GM13976 (cell line): Measurements from ENCODE around the gene PUS7L.
A peak's percentile ranks its signal among the peaks of the same experiment; 100 is the strongest.
"Not testable (repeated sequence)": the region's sequence is repeated elsewhere in the genome, so short reads cannot be mapped to it uniquely, and the experiment has no call there.

Experiments
- DNase-seq: peaks from one replicate; pipeline ENCODE4 v3.0.0; 2012; ENCODE audit warnings: low spot score
- in situ Hi-C: fragments of 300-500 bp; cut with MboI; formaldehyde crosslinking; loops from one replicate; pipeline ENCODE4 v1.12.0; 2022; ENCODE audit warnings: low sequenced_read_pairs, mixed read lengths, inconsistent platforms; ENCODE audit not compliant: unreplicated experiment
- TF ChIP-seq, protein P1 (sequence below): IDR thresholded peaks from 2 replicates; pipeline ENCODE4 v1.5.1; 2012; ENCODE audit warnings: borderline replicate concordance, mild to moderate bottlenecking; ENCODE audit not compliant: insufficient read depth; ENCODE audit errors: extremely low read depth, missing control alignments, control extremely low read depth

PUS7L gene

DNA sequence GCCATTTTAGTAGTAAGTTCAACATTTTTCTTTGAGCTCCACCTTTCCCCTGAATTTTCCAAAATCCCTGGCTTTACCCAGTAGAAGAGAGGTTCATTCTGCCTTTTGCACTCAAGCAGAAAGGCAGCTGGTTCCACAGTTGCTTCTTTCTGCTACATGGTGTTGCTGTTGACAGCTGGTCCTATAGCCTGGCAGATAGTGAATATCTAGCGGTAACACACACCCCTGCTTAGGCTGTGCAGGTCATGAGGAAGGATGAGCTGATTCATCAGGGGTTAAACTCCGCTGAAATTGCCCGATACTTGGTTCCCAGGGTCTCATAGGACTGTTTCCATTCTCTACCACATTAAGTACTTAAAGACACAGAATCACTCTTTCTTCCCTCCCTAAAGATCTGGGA lies 62.4 kb downstream of the PUS7L start:
- no peak for DNase-seq
- TF ChIP-seq, protein P1, sequence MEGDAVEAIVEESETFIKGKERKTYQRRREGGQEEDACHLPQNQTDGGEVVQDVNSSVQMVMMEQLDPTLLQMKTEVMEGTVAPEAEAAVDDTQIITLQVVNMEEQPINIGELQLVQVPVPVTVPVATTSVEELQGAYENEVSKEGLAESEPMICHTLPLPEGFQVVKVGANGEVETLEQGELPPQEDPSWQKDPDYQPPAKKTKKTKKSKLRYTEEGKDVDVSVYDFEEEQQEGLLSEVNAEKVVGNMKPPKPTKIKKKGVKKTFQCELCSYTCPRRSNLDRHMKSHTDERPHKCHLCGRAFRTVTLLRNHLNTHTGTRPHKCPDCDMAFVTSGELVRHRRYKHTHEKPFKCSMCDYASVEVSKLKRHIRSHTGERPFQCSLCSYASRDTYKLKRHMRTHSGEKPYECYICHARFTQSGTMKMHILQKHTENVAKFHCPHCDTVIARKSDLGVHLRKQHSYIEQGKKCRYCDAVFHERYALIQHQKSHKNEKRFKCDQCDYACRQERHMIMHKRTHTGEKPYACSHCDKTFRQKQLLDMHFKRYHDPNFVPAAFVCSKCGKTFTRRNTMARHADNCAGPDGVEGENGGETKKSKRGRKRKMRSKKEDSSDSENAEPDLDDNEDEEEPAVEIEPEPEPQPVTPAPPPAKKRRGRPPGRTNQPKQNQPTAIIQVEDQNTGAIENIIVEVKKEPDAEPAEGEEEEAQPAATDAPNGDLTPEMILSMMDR = no peak
- in situ Hi-C loops = no loop called here

DNA sequence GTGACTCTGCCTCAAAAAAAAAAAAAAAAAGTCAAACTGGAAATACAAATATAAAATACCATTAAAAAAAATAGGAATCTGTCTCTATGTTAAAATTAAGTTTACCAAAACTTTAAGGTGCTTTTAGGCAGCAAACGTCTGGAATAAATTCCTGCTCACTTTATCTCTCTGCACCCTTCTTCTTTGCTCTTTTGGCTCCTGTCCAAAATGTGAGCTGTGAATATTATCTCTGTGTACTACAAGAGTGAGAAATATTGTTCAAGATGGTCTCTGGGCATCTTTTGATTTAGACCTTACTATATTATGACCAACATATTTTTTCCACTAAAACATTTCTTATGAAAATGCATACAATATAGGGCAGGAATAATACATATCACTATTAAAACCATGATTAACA lies 63.7 kb downstream of the PUS7L start:
- TF ChIP-seq, protein P1 = no peak
- DNase-seq = no peak
- in situ Hi-C loops = no loop called here

GRCh38 chr12:43692064-43692463 lies 66.5 kb downstream of the PUS7L start:
- TF ChIP-seq, protein P1 = no peak
- in situ Hi-C loops = no loop called here
- DNase-seq = no peak

DNA sequence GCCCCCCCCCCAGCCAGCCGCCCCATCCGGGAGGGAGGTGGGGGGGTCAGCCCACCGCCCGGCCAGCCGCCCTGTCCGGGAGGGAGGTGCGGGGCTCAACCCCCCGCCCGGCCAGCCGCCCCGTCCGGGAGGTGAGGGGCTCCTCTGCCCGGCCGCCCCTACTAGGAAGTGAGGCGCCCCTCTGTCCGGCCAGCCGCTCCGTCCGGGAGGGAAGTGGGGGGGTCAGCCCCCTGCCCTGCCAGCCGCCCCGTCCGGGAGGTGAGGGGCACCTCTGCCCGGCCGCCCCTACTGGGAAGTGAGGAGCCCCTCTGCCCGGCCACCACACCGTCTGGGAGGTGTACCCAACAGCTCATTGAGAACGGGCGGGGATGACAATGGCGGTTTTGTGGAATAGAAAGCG lies 73.1 kb downstream of the PUS7L start:
- in situ Hi-C loops = not testable (repeated sequence)

DNA sequence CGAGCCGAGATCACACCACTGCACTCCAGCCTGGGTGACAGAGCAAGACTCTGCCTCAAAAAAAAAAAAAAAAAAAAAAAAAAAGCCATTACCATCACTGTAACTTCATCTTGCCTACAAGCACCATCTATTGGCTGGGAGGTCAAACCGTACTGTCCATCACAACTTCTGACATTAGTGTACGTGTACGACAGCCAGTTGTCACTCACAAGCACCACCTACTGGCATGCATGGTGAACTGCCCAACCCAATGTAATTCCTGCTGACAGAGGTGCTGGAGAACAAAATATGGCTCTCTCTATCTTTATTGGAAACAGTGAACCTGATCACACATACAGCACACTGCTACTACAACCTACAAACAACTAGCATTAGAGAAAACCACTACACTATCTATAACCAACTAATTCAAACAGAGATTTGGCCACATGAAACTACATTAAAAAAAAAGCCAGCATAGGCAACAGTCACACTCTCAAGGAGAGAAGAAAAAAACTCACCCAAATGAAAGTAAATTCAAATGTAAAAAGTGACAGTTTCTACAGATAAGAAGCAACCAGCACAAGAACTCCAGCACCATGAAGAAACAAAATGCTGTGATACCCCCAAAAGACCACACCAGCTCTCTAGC lies 82.3 kb downstream of the PUS7L start:
- peak; percentile 57 for DNase-seq
- TF ChIP-seq, protein P1 = peak; percentile 63
- in situ Hi-C loops = no loop called here

More for the DNA sequence above, 73.1 kb downstream of the PUS7L start:
- not testable (repeated sequence) for DNase-seq

- DNase-seq = no peak
- TF ChIP-seq, protein P1 = no peak
- in situ Hi-C loops = no loop called here
Measured at GRCh38 chr12:43675048-43675904, 83.3 kb downstream of the PUS7L start.

- TF ChIP-seq, protein P1 = no peak
- DNase-seq = no peak
- in situ Hi-C loops = no loop called here
Measured at GRCh38 chr12:43669373-43669772, 89.2 kb downstream of the PUS7L start.
